Spleen (tissue), 7 donors: ENCODE results near the gene TAF1B.

Experiments used
- CTCF ChIP-seq, 11 experiments: fragments of 200-600 bp in 7 of 11; fragments of 450-650 bp in 4 of 11; sonication (generic) in 4 of 11; IDR thresholded peaks in 8 of 11; conservative IDR thresholded peaks in 3 of 11; 1 replicate in 7 of 11; 2 replicates in 4 of 11; pipeline versions ENCODE4 v1.4.0 to v1.8.0; 2016 to 2021; ENCODE audit warnings: antibody characterized with exemption in 11 of 11, inconsistent platforms in 4 of 11, mild to moderate bottlenecking in 1 of 11
- POLR2AphosphoS5 ChIP-seq, 3 donors: sonication (generic); formaldehyde crosslinking; IDR thresholded peaks; one replicate each; pipeline ENCODE4 v1.5.1; 2017; ENCODE audit warnings: antibody characterized with exemption in 3 of 3
- donor health status: DM: no; HTN: no; CAD: no; lungs with moderate emphysema.
- donor health status: DM: no; HTN: no; CAD: no.
- donor health status: DM: no; HTN: no; CAD: no.

DNA sequence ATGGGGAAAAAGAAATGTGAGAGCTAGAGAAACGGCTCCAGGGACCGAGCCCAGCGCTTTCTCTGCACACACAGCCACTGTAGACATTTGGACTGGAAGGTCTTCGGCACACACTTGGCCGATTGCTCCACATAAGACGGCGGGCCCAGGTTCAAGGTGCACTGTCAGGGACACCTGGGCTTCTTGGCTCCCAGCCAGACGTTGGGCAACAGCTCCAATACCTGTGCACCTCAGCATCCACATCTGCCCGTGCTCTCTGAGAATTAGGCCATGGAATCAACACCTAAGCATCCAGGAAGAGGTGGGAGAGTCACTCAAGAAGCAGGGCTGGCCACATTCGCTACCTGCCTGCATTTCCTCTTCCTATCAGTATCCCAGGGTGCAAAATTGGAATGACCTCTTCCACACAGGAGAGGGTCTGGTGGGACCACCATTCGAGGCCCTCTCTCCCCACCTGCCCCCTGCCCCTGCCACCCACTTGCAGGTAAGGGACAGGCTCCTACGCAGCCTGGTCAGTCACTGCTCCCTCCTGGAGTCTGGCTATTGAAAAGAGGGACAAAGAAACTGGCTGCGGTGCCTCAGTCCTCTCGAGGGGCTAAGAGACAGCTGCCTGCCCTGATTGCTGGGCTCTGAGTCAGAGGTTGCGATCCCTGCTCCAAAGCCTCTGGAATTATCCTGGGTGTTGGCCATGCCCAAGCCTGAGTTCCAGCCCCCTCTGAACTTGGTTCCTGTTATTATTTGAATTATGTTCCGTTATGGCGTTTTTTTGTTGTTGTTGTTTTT is 40.1 kb upstream of the TAF1B start:
- TF ChIP-seq CTCF (IDR thresholded peaks at IDR 0.05 in 8 of 11, conservative IDR thresholded peaks at IDR 0.05 in 3 of 11): no peak
- no peak for TF ChIP-seq POLR2AphosphoS5 (IDR thresholded peaks at IDR 0.05)
